ENCODE measurements around the gene C4orf54. TPM values are rescaled to one million over a fixed set of nuclear protein-coding genes. Genes with fewer than 3 reads are reported as not detected.

C4orf54 gene
- total RNA-seq, 2 donors from 2014 or later, result 0.32 to 0.62 TPM

DNA sequence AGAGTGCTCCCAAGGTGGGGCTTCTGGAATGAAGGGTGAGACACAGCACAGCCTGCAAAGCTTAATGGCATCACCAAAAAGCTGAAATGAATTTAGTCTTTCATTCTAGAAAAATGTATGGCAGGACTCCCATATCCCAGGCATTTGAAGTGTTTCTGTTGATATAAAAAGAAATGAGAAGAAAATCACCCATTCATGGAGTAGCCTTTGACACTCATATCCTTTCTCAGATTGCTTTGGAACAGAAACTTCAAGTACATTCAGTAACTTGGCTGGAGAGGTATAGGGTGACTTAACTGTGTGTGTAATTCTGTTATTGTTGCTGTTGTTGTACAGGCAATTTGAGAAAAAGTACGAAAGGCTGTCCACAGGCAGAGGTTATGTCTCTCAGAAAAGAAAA is 35.3 kb downstream of the C4orf54 start:
- Histone ChIP-seq H3K4me3 (no peak overlapping the region), H3K36me3 (no peaks in the 10 kb centered on the region), H3K4me1 (replicated peaks) (no peaks in the 10 kb centered on the region), H3K27ac (no peak overlapping the region), H3K27me3 (replicated peaks; ENCODE audit: insufficient read depth) (no peaks in the 10 kb centered on the region), H3K9me3 (no peaks in the 10 kb centered on the region)
- intact Hi-C loops (cut with DNase I), result no loop called here
- WGBS, result 64% methylated on average over 1 of the region's 1 CpG
- no peak for TF ChIP-seq POLR2AphosphoS5 (IDR thresholded peaks at IDR 0.05)
- TF ChIP-seq, protein P1, sequence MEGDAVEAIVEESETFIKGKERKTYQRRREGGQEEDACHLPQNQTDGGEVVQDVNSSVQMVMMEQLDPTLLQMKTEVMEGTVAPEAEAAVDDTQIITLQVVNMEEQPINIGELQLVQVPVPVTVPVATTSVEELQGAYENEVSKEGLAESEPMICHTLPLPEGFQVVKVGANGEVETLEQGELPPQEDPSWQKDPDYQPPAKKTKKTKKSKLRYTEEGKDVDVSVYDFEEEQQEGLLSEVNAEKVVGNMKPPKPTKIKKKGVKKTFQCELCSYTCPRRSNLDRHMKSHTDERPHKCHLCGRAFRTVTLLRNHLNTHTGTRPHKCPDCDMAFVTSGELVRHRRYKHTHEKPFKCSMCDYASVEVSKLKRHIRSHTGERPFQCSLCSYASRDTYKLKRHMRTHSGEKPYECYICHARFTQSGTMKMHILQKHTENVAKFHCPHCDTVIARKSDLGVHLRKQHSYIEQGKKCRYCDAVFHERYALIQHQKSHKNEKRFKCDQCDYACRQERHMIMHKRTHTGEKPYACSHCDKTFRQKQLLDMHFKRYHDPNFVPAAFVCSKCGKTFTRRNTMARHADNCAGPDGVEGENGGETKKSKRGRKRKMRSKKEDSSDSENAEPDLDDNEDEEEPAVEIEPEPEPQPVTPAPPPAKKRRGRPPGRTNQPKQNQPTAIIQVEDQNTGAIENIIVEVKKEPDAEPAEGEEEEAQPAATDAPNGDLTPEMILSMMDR (IDR thresholded peaks at IDR 0.05), result no peak
- no peak for TF ChIP-seq POLR2A (IDR thresholded peaks at IDR 0.05)
- DNase-seq (ENCODE audit: low spot score), result no peak

DNA sequence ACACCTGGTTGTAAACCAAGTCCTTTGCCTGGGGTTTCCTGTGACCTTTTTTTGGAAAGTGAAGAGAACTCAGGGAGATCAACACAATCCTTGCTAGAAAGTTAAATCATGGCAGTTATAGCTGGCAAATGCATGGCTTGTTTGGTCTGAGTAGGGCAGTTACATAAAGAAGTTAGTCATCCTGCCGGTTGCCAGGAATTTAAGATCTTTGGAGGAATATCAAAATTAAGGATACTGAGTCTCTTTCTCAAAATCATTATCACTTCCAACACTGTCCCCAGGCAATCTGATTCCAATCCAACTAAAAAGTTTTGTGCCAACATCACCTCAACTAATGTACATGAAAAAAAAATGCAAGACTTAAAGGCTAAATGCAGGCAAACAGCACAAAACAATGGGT is 40.3 kb downstream of the C4orf54 start:
- Histone ChIP-seq H3K36me3 (no peaks in the 10 kb centered on the region), H3K4me3 (no peak overlapping the region), H3K4me1 (replicated peaks) (no peaks in the 10 kb centered on the region), H3K9me3 (no peaks in the 10 kb centered on the region), H3K27me3 (replicated peaks; ENCODE audit: insufficient read depth) (no peaks in the 10 kb centered on the region), H3K27ac (no peak overlapping the region)
- WGBS, result 16% methylated on average over 1 of the region's 1 CpG
- intact Hi-C loops (cut with DNase I), result no loop called here
- no peak for DNase-seq (ENCODE audit: low spot score)
- TF ChIP-seq, protein P1 (IDR thresholded peaks at IDR 0.05), result no peak
- TF ChIP-seq POLR2AphosphoS5 (IDR thresholded peaks at IDR 0.05) (no peak), POLR2A (IDR thresholded peaks at IDR 0.05) (no peak)

DNA sequence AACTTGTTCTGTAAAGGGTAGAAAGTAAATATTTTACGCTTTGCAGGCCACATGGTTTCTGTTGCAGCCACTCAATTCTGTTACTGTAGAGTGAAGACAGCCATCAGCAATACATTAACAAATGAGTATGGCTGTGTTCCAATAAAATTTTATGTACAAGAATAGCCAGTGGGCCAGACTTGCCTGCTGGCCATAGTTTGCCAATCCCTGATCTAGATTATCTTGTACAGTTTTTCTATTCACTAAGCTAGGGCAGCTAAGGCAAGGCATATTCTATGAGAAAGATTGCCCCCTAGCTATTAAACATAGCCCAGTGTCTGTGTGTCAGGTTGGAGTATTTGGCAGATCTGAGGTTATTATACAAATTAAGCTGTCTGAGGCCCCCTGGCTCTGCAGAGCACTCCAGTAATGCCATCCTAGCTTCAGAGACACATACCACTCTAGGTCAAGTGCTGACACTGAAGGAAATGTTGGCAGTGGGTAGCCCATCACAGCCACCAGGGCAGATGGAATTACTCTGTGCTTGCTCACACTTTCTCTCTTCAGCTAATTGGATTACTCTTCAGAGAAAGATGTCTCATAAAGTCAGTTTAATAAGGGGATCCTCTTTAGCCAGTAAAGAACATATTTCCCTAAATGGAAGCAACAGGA is 42.3 kb downstream of the C4orf54 start:
- H3K9me3 ChIP-seq, result no peaks in the 10 kb centered on the region
- no peaks in the 10 kb centered on the region for H3K36me3 ChIP-seq
- DNase-seq (ENCODE audit: low spot score), result no peak
- 36% methylated on average over 1 of the region's 1 CpG for WGBS
- intact Hi-C loops (cut with DNase I), result loop anchor here (2.0 kb wide), 1 partner anchor 54 kb away; no protein-coding TSS in a partner anchor
- TF ChIP-seq, protein P1 (IDR thresholded peaks at IDR 0.05), result no peak
- no peak for TF ChIP-seq POLR2A (IDR thresholded peaks at IDR 0.05)
- no peak for TF ChIP-seq POLR2AphosphoS5 (IDR thresholded peaks at IDR 0.05)
- no peak overlapping the region for H3K4me3 ChIP-seq
- no peaks in the 10 kb centered on the region for H3K4me1 ChIP-seq (replicated peaks)
- H3K27me3 ChIP-seq (replicated peaks; ENCODE audit: insufficient read depth), result no peaks in the 10 kb centered on the region
- no peak overlapping the region for H3K27ac ChIP-seq

DNA sequence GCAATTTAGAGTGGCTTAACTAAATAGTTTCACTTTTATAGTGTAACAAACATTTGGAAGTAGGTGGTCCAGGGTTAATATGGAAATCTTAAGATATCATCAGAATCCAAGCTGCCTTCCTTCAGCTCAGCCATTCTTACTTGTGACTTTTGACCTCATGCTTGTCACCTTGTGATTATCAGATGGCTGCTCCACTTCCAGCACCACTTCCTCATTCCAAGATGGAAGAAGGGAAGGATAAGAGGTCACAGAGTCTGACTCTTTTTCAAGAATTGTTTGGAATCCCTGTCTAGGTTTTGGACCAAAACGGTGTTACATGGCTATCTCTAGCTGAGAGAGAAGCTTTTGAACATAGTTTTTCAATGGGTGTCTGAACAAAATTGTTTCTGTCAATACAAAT is 43.1 kb downstream of the C4orf54 start:
- H3K27ac ChIP-seq, result no peak overlapping the region
- 69% methylated on average over 1 of the region's 1 CpG for WGBS
- H3K27me3 ChIP-seq (replicated peaks; ENCODE audit: insufficient read depth), result no peaks in the 10 kb centered on the region
- DNase-seq (ENCODE audit: low spot score), result no peak
- H3K4me3 ChIP-seq, result no peak overlapping the region
- no peaks in the 10 kb centered on the region for H3K36me3 ChIP-seq
- H3K4me1 ChIP-seq (replicated peaks), result no peaks in the 10 kb centered on the region
- intact Hi-C loops (cut with DNase I), result loop anchor here (2.0 kb wide), 1 partner anchor 54 kb away; no protein-coding TSS in a partner anchor
- no peak for TF ChIP-seq POLR2A (IDR thresholded peaks at IDR 0.05)
- TF ChIP-seq, protein P1 (IDR thresholded peaks at IDR 0.05), result no peak
- no peak for TF ChIP-seq POLR2AphosphoS5 (IDR thresholded peaks at IDR 0.05)
- no peaks in the 10 kb centered on the region for H3K9me3 ChIP-seq

DNA sequence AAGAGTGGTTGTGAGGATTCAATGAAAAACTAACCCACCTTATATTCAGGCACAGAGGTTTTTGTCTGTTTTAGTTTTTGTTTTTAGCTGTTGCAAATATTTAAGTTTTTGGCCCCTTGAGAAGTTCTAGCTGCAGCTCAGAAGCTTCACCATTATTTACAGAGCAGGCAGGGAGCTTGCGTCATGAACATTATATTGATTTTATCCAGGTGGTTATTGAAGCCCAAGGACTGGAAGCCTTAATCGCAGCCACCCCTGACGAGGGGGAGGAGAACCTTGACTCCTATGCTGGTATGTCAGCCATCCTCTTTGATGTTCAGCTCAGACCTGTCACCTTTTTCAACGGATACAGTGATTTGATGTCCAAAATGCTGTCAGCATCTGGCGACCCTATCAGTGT is 44.9 kb downstream of the C4orf54 start:
- intact Hi-C loops (cut with DNase I), result no loop called here
- Histone ChIP-seq H3K4me3 (no peak overlapping the region), H3K9me3 (no peaks in the 10 kb centered on the region), H3K4me1 (replicated peaks) (no peaks in the 10 kb centered on the region), H3K27ac (no peak overlapping the region), H3K27me3 (replicated peaks; ENCODE audit: insufficient read depth) (no peaks in the 10 kb centered on the region), H3K36me3 (no peaks in the 10 kb centered on the region)
- WGBS, result 63% methylated on average over 5 of the region's 5 CpGs
- TF ChIP-seq, protein P1 (IDR thresholded peaks at IDR 0.05), result no peak
- no peak for TF ChIP-seq POLR2A (IDR thresholded peaks at IDR 0.05)
- TF ChIP-seq POLR2AphosphoS5 (IDR thresholded peaks at IDR 0.05), result no peak
- DNase-seq (ENCODE audit: low spot score), result no peak

All from prostate gland (tissue), 2 donors.